Measurements from ENCODE around the gene RPP25L. TPM values are rescaled to one million over a fixed set of nuclear protein-coding genes. Genes with fewer than 3 reads are reported as not detected.

The RPP25L gene
- total and polyA plus RNA-seq, 2 donors (not counting 1 experiment from before 2014, with no cell fraction given) = 13.5 to 34.3 TPM

- Histone ChIP-seq H3K4me2 (ENCODE audit: extremely low read depth, insufficient read depth, low read length) (peak overlapping the region; percentile 99), H3K9ac (ENCODE audit: insufficient read depth, low read length) (no peak overlapping the region), H3K36me3 (ENCODE audit: control insufficient read depth, insufficient read depth, low read length) (peaks cover 6% of the 10 kb centered on the region), H3K27me3 (ENCODE audit: control insufficient read depth, insufficient read depth, low read length) (no peaks in the 10 kb centered on the region), H3K9me3 (ENCODE audit: control insufficient read depth, insufficient read depth, low read depth, low read length) (no peaks in the 10 kb centered on the region), H3K79me2 (ENCODE audit: control insufficient read depth, insufficient read depth, low read length) (peaks cover 10% of the 10 kb centered on the region), H4K20me1 (ENCODE audit: control insufficient read depth, extremely low read depth, insufficient read depth, low read length) (no peaks in the 10 kb centered on the region), H3K4me3 (replicated peaks in 1 of 4; ENCODE audit: control extremely low read depth in 1 of 4, insufficient read depth in 1 of 4, low read depth in 3 of 4, low read length in 4 of 4) (peak overlapping the region; percentile 73 to 89 (median 82)), H2AFZ (ENCODE audit: low read length) (no peak overlapping the region), H3K27ac (ENCODE audit: insufficient read depth, low read length) (no peak overlapping the region), H3K4me1 (ENCODE audit: control insufficient read depth, extremely low read depth, insufficient read depth, low read length) (peaks cover 23% of the 10 kb centered on the region)
- no peak for DNase-seq (ENCODE audit: low read depth in 2 of 2)
- no peak for TF ChIP-seq CTCF (conservative IDR thresholded peaks at IDR 0.05 in 1 of 2, IDR thresholded peaks at IDR 0.05 in 1 of 2; ENCODE audit: low read depth in 1 of 2, low read length in 2 of 2)
- no peak for TF ChIP-seq EZH2 (IDR thresholded peaks at IDR 0.05; ENCODE audit: low read length, missing control alignments)
Observed at GRCh38 chr9:34647651-34648050, 35.8 kb upstream of the RPP25L start.

GRCh38 chr9:34647084-34647403 is 35.1 kb upstream of the RPP25L start:
- peak overlapping the region; percentile 99 for H3K4me2 ChIP-seq (ENCODE audit: extremely low read depth, insufficient read depth, low read length)
- H3K27ac ChIP-seq (ENCODE audit: insufficient read depth, low read length) = peak overlapping the region; percentile 67
- peaks cover 6% of the 10 kb centered on the region for H3K36me3 ChIP-seq (ENCODE audit: control insufficient read depth, insufficient read depth, low read length)
- no peak for DNase-seq (ENCODE audit: low read depth in 2 of 2)
- H4K20me1 ChIP-seq (ENCODE audit: control insufficient read depth, extremely low read depth, insufficient read depth, low read length) = no peaks in the 10 kb centered on the region
- no peaks in the 10 kb centered on the region for H3K27me3 ChIP-seq (ENCODE audit: control insufficient read depth, insufficient read depth, low read length)
- no peak for TF ChIP-seq CTCF (conservative IDR thresholded peaks at IDR 0.05 in 1 of 2, IDR thresholded peaks at IDR 0.05 in 1 of 2; ENCODE audit: low read depth in 1 of 2, low read length in 2 of 2)
- TF ChIP-seq EZH2 (IDR thresholded peaks at IDR 0.05; ENCODE audit: low read length, missing control alignments) = no peak
- no peaks in the 10 kb centered on the region for H3K9me3 ChIP-seq (ENCODE audit: control insufficient read depth, insufficient read depth, low read depth, low read length)
- peaks cover 18% of the 10 kb centered on the region for H3K4me1 ChIP-seq (ENCODE audit: control insufficient read depth, extremely low read depth, insufficient read depth, low read length)
- peaks cover 10% of the 10 kb centered on the region for H3K79me2 ChIP-seq (ENCODE audit: control insufficient read depth, insufficient read depth, low read length)
- peak overlapping the region; percentile 99 for H2AFZ ChIP-seq (ENCODE audit: low read length)
- H3K9ac ChIP-seq (ENCODE audit: insufficient read depth, low read length) = peak overlapping the region; percentile 79
- peak overlapping the region; percentile 73 to 89 (median 82) for H3K4me3 ChIP-seq (replicated peaks in 1 of 4; ENCODE audit: control extremely low read depth in 1 of 4, insufficient read depth in 1 of 4, low read depth in 3 of 4, low read length in 4 of 4)

GRCh38 chr9:34646211-34647083 is 34.5 kb upstream of the RPP25L start, which contains the start of gene GALT:
Gene GALT, plus strand, starts transcription at chr9:34646675. Its CDS starts 30 bp downstream, at chr9:34646705.
- peaks cover 16% of the 10 kb centered on the region for H3K4me1 ChIP-seq (ENCODE audit: control insufficient read depth, extremely low read depth, insufficient read depth, low read length)
- peaks cover 6% of the 10 kb centered on the region for H3K36me3 ChIP-seq (ENCODE audit: control insufficient read depth, insufficient read depth, low read length)
- no peaks in the 10 kb centered on the region for H3K9me3 ChIP-seq (ENCODE audit: control insufficient read depth, insufficient read depth, low read depth, low read length)
- peak within 1 kb of the TSS; percentile 67 for H3K27ac ChIP-seq (ENCODE audit: insufficient read depth, low read length)
- H3K27me3 ChIP-seq (ENCODE audit: control insufficient read depth, insufficient read depth, low read length) = no peaks in the 10 kb centered on the region
- peak within 1 kb of the TSS; percentile 79 for H3K9ac ChIP-seq (ENCODE audit: insufficient read depth, low read length)
- peak within 1 kb of the TSS; percentile 99 for H3K4me2 ChIP-seq (ENCODE audit: extremely low read depth, insufficient read depth, low read length)
- H3K4me3 ChIP-seq (replicated peaks in 1 of 4; ENCODE audit: control extremely low read depth in 1 of 4, insufficient read depth in 1 of 4, low read depth in 3 of 4, low read length in 4 of 4) = peak within 1 kb of the TSS; percentile 73 to 89 (median 82)
- peak within 1 kb of the TSS; percentile 99 for H2AFZ ChIP-seq (ENCODE audit: low read length)
- TF ChIP-seq CTCF (conservative IDR thresholded peaks at IDR 0.05 in 1 of 2, IDR thresholded peaks at IDR 0.05 in 1 of 2; ENCODE audit: low read depth in 1 of 2, low read length in 2 of 2) (peak; percentile 54 to 67), EZH2 (IDR thresholded peaks at IDR 0.05; ENCODE audit: low read length, missing control alignments) (no peak)
- peaks cover 10% of the 10 kb centered on the region for H3K79me2 ChIP-seq (ENCODE audit: control insufficient read depth, insufficient read depth, low read length)
- peak; percentile 77 to 80 for DNase-seq (ENCODE audit: low read depth in 2 of 2)
- no peaks in the 10 kb centered on the region for H4K20me1 ChIP-seq (ENCODE audit: control insufficient read depth, extremely low read depth, insufficient read depth, low read length)

Data from fibroblast of lung (primary cell).